KG1 (cell line): ENCODE results near the gene ELK4.
"Not testable (repeated sequence)": the region's sequence is repeated elsewhere in the genome, so short reads cannot be mapped to it uniquely, and the experiment has no call there.

Experiments used
- DNase-seq: peaks from one replicate; lab custom pipeline; 2025; lab: John Stamatoyannopoulos, UW

Gene ELK4

DNA sequence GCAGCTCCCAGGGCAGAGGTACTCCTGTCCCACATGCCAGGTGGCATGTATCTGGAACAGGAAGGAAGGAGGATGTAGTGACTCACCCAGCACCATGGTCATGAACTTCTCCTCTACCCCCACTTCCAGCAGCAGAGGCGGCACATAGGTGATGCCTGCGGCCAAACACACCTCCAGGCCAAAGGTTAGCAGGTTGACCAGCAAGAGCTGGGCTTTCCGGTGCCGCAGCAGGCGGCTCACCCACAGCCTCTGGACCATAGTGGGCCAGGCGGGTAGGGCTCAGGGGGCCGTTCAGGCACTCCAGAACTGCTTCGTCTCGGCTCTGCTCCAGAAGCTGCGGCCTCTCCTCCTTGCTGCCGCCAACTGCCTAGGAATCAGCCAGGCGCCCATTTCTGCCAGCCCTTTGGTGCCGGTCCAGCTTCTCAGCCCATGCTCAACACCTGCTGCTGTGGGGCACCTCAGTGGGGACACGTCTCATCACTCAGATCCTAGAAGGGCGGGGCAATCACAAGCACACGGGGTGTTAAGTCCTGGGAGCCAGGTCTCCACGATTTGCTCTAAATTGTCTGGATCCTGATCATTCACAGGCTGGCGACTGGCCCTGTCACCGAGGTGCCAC, 32.7 kb upstream of the ELK4 start:
- DNase-seq, result no peak

DNA sequence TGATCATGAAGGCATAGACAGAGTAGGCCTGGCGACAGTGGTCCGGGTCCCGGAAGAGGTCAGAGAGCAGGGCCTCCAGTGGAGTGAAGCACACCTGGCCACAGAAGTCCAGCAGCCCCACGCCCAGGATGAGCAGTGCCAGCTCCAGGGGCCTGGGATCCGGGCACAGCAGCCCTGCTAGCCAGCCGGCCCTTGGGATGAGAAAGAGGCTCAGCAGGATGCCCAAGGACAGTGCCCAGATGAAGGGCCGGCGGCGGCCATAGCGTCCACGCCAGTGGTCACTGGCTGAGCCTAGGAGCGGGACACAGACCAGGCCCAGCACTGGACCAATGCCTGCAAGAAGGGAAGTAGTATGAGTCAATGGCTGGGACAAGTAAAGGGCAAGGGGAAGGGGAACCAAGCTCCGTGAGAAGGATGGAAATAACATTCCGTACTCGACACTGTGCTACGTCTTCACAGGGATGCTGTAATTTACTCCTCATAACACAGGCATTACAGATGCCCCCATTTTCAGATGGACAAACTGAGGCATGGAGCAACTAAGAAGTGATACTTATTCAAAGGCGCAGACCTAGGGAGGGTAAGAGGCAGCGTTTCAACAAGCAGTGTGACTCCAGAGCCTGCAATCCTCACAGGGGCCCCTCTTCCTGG, 31.6 kb upstream of the ELK4 start:
- no peak for DNase-seq

DNA sequence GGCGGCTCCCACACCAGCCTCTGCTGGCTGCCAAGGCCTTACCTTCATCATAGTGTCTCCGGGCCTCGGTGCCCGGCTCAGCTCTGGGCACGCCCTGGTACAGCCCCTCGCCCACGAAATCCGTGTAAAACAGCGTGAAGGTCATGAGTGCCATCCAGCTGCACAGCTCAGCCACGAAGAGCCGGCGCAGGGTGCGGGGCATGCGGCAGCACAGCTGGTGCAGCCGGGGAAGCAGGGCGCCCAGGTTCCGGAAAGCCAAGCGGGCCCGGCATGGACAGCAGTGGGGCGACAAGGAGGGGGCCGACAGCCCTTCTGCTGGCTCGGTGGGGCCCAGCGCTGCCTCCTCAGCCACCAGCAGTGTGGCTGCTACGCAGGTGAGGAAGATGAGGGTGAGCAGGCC, 31.0 kb upstream of the ELK4 start:
- DNase-seq, result no peak

DNA sequence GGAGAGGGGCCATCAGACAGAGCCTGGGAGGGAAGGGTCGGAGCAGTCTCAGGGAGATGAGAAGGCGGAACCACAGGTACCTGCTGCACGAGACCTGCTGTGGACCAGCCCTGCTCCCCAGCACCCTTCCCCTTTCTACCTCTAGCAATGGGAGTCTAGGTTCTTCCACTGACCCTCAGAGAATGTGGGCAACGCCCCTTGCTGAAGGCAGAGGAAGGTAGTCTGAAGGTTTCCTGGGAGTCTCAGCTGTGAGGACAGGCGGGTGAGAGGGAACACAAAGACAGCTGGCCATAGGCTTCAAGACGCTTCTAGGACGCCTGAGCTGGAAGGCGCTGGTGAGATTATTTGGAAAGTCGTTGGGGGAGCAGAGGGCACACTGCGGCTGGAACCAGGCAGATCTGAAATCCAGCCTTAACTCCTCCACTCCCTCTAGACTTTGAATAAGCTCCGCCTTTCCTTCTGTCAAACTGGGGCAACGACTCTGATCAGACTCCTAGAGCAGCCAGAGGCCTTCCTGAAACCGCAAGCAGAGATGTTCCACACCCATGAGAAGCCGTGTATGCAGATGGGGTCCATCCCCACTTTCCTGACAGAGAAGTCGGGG, 30.4 kb upstream of the ELK4 start:
- no peak for DNase-seq

DNA sequence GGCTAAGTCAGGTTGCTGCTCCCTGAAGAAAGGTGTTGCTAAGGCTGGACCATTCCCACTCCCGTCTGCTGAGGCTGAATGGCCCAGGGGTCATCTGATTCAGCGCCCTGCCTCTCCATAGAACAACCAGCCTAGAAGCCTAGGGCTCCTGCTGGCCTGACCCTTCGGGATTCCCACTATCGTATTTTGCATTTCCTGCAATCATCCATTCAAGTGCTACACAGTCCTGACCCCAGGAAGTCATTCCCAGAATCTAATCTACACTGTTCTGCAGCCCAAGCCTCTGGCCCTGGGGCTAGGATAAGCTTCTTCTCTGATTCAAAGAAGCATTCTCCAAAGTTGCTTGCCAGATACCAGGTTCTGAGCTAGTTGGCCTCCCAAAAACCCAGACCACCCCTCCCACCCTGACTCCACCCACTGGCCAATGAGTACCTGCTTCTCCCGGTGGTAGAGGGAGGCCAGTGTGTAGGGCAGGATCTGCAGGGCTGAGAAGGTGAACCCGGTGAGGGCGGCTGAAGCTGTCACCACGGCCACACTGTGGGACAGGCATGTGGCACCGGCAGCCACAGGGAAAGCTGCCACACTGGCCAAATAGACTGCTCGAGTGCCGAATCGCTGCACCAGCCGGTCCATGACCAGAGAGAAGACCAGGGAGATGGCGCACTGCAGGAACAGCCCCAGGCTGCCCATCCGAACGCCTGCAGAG, 29.8 kb upstream of the ELK4 start:
- DNase-seq, result no peak

DNA sequence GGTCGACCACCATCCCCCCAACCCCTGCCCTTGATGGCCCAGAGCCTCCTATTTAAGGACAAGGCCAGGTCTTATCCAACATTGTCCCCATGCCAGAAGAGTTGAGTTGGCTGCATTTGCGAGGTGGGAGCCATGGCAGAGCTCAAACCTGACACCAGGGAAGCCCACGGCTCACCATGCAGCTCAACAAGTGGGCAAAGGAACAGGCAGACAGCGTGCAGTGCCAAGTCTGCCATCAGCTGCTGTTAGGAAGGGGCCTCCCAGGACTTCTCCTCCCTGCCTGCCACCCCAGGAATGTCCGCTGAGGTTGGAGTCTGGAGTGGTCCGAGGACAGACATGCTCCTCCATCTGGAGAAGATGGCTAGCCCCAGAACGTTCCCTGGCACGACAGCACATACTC, 28.6 kb upstream of the ELK4 start:
- no peak for DNase-seq

DNA sequence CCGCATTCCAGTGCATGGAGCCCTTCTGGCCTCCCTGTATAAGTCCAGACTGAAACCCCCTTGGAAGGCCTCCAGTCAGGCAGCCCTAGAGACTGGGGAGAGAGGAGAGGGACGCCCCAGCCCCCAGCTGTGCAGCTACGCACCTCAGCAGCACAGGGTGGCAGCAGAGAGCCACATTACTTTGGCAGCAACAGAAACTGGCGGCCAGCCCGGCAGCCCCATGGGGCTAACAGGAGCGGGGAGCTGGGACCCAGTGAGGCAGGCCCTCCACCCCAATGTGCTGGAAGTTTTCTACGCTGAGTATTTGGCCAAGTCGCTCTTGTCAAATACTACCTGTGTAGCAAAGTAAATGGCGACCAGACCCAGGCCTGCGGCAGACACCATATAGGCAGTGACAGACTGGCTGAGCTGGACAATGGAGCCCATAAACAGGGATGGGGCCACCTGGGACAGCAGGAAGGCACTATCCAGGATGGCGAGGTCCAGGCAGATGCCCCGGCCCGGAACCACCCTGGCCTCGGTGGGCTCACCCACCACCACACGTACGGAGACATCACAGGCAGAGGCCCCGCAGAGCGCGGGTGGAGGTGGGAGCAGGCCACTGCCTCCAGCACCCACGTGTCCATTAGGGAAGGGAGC, 27.3 kb upstream of the ELK4 start:
- DNase-seq, result peak; percentile 31

DNA sequence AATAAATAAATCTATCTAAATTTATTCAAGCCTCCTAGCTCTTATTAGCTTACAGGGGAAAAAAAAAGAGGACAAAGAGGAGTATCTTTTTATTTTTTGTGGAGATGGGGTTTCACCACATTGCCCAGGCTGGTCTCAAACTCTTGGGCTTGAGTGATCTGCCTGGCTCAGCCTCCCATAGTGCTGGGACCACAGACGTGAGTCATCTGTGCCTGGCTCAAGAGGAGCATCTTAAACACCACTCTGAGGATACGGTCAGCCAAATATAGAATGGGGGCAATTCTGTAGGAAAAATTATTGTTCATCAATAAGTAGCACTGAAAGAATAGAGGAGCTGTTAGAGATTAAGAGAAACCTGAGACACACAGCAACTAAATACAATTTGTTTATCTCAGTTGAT, 24.4 kb upstream of the ELK4 start:
- no peak for DNase-seq

DNA sequence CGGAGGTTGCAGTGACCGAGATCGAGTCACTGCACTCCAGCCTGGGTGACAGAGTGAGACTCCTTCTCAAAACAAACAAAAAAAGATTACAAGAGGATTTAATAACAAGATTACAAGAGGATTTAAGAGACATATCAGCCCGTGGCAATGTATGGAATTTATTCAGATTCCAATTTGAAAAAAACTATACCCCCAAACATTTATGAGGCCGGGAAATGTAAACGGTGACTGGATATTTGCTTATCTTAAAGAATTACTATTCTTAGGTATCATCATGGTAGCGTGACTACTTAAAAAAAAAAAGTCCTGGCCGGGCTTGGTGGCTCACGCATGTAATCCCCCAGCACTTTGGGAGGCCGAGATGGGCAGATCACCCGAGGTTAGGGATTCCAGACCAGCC, 21.2 kb upstream of the ELK4 start:
- no peak for DNase-seq

DNA sequence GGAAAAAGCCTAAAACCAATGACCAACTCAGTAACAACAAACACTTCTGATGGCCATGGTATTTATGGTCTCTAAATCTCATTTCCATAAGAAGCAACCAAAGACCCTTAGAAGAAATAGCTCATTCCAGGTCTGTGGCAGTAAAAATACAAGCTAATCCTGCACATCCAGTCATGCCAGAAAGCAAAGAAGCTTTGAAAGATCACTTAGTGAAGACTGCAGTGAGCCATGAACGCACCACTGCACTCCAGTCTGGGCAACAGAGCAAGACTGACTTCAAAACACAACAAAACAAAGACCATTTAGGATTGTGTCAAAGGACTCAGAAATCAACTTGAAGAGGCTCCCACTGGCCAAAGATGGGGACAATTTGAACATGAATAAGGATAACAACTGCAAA, 18.4 kb upstream of the ELK4 start:
- DNase-seq, result no peak

DNA sequence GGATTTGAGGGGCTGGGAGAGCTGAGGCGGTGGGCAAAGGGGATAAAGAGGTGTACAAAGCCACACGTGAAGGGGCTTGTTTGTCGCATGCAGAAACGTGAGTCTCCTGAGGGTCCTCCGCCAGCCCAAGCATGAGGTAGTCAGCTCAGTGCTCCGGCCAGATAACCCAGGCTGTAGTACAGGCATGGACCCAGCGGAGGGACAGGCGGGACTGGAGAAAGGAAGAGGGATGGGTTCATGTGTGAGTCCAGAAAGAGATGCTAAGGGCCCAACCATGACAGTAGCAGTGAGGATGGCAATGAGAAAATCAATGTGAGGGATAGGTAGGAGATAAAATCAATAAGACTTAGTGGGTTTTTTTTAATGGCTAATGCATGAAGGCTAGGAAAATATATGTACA, 13.7 kb upstream of the ELK4 start:
- no peak for DNase-seq

DNA sequence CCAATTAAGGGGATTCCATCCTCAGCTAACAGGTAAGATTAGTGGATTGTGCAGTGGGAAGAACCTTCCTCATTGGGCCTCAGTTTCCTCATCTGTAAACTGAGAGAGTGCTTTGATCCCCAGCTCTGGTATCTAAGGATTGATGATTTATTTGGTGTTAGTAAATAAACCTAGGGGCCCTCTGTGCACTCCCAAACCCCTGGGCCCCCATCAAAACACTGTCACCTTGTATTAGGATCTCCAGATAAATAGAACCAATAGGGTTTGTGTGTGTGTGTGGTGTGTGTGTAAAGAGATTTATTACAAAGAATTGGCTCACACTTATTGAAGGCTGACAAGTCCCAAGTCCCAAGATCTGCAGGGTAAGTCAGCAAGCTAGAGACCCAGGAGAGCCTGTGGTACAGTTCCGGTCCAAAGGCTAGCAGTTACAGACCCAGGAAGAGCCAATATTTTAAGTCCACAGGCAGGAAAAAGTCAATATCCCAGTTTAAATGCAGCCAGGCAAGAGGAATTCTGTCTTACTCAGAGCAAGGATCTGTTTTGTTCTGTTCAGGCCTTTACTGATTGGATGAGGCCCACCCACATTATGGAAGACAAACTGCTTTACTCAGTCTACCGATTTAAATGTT, 11.0 kb upstream of the ELK4 start:
- DNase-seq, result no peak

DNA sequence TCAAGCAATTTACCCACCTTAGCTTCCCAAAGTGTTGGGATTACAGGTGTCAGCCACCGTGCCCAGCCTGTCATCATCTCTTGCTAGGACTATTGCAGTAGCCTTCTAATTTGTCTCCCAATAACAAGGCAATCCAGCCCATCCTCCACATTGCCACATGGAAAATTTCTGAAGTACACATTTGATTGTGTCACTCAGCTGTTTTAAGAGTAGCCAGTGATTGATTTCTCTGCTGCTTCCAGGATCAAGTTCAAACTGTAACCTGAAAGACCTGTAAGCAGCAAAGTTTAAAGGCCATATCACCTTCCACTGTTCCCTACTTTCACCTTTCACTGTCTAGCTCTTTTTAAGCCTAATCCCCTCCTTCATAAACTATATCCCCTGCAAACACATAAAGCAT, 7.8 kb upstream of the ELK4 start:
- no peak for DNase-seq

DNA sequence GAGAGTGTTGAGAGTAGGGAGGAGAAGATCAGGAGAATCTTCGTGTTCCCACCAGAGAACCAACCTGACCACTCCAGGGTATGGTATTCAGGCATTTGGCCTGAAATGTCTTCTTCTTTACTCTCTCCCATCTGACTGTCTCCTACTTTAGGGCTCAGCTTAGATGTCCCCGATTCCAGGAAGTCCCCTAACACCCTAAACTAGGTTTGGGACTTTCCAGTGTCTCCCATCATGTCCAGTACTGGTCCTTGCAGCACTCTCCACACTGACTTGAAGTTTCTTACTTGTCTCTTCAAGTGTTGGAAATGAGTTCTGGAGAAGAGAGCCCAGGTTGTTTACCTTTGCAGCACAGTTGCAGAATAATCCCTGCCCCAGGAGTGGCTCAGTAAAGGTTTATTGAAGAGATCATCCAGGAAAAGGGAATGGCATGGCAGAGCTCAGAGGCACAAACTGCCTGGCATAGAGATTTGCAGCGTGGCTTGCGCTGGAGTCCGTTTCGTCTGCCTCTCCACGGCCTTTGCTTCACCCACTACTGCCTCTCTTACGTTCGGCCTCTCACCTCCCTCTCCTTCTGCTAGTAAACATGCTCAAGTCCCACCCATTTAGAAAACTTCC, 6.2 kb upstream of the ELK4 start:
- DNase-seq, result no peak

DNA sequence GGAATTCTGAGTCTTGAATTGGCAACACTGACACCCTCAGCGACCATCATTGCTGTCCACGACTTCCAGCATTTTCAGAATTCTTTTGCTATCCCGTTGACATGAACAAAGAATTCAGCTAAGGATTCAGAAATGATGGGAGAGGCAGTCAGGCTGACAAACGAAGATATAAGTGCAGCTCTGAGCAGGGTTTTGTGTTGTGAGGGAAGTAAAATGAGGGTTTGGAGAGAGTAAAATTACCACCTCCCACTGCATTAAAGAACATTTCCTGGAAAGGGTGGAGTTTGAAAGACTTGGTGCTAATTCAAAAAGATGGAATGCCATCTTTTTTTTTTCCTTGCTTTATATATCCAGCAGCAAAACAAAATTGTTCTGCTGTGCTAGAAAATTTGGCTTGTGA, 4.9 kb upstream of the ELK4 start:
- no peak for DNase-seq

DNA sequence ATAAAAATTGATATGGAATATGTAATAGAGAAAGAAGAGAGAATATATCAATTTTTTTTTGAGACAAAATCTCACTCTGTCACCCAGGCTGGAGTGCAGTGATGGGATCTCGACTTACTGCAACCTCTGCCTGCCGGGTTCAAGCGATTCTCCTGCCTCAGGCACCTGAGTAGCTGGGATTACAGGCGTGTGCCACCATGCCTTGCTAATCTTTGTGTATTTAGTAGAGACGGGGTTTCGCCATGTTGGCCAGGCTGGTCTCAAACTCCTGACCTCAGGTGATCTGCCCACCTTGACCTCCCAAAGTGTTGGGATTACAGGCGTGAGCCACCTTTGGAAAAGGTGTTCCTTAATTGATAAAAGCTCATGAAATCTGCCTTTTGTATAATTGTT, 4.3 kb upstream of the ELK4 start:
- DNase-seq, result not testable (repeated sequence)

DNA sequence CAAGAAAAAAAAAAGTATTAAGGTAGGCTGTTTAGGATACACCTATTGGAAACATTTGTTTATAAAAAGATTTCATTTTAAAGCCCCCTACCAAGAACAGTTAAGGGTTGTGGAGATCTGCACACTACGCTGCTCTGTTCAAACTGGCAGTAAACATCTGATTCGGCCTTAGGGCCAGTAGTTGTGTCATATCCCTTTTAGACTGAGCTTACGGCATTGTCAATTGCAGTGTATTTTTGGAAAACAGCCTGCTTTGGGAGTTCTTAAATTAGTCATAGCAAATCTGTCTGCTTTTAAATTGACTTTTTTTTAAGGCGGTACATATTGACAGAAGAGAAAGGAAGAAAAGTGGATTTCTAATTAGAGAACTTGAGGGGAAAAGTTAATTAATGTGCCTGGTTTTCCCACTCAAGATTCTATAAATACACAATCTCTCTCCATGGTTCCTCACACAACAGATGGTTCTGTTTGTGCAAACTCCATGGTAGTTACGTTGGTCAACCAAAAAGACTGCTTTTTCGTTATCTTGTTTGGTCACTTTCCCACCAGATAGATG, 1.7 kb upstream of the ELK4 start:
- no peak for DNase-seq

DNA sequence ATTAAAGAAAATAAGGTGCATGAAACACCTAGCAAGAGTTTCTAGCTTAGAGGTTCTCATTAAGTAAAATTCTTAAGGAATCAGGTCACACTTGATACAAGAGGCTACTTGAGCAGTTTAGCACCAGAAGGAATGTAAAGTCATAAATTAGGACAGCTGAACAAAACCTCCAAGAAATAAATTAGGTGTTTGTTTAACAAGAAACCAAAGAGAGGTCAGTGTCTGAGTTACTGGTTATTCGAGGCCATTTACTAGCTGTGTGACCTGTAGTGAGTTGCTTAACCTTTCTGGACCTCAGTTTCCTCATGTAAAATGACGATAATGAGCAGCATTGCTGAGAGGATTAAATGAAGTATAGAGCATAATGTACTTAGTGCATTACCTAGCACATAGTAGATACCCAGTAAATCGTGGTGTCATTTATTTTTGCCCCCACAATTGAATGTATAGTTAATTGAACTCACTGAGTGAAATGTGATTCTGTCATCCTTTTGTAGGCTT, 908 bp upstream of the ELK4 start:
- no peak for DNase-seq

DNA sequence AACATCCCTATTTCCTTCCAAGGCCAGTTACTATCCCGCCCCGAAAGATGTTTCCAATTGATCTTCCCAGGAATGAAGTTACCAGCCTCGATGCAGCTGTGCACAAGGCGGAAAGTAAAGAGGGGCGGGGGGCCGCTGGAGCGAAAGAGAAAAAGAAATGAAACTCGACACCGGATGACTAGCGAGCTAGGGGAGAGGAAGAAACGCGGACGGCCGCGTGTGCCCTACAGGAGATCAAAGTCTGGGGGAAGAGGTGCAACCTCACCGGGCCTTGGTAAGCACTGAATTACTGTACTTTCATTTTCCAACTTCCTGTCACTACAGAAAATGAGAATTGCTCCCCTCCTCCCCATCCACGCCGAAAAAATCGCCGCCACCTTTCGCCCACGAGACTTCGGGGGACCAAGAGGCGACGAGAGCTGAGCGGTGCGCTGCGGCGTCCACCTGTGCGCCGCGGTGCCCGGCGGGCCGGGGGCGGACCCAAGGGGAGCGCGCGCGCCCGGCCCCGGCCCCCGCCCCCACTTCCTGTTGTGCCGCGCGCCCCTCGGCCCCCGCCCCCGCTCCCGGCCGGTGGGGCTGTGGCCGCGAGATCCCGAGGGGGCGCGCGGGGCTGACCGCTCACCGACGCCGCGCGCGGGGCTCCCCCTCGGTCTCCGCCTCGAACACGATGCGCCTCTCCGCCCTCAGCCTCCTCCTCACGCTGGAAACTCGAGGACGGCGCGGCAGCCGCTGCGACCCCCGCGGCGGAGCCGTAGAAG, 622 bp downstream of the ELK4 start:
- DNase-seq, result peak; percentile 62

DNA sequence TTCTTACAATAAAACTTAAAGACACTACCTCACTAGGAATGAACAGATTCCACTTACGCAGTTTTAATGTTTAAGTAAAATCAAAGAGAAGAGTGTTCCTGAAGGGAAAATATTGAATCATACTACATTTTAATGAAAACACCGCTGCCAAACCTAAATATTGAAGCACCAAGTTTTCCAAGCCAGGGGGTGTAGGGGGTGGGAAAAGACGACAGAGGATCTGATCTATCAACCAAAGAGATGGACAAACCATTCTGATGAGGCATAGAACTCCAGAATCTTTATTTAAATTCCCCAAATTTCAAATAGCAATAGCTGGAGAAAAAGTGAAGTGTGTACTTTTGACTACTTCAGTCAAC, 1.2 kb downstream of the ELK4 start:
- DNase-seq, result no peak

DNA sequence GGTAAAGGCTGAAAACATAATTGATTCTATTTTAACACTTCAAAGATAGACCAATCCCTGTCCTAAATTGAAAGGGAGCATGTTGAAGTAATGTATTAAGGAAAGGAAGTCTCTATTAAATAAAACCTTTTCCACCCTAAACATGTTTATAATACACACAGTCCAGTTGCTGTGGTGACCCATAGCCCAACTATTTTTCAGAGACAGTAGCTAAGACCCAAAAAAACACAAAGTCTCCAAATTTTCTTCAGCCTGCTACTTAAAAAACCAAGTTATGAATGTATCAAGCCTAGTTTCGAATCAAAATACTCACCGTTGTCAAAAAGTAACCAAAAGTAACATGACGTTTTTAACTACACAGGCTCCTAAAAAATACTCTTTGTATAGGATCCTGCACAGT, 1.6 kb downstream of the ELK4 start:
- no peak for DNase-seq
